ENCODE results near the gene GPR158. TPM values are rescaled to one million over a fixed set of nuclear protein-coding genes. Genes with fewer than 3 reads are reported as not detected.

GPR158 gene
- polyA plus RNA-seq, 4 donors = 0.27 to 0.35 (median 0.29) TPM

DNA sequence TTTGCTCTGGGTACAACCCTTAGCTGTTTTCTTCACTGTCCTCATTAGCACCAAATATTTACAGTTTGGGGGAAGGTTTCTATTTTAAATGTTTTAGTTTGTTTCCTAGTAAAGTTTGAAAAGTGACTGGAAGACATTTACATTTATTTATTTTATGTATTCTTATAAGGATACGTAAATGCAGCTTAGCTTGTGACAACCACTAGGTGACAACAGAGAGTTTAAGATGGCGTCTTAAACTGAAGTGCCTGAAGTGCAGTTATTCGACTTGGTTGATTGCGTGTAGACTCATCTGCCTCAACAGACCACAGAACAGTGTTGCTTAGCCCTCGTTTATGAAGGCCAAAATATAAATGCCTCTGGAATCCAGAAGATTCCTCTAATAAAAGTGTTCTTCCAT, 381.1 kb downstream of the GPR158 start:
- no peak for DNase-seq (ENCODE audit: low read depth in 4 of 4, low spot score in 2 of 4)

DNA sequence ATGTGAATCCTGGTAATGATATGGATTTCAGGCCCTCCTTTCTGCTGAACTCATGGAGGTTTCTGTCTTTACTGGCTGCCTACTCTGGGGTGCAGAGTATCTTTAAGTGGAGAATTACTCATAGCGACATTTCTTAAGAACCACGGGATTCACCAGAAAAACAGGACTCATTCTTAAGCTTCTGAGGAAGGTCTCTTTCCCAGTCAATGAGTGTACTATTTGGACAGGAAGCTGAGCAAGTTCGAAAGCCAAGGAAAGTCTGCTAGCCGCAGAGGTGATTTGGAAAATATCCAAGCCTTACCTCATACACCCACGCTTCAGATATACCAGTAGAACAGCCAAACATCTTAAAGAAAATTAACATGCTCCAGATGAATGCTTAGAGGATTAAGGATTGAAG, 381.7 kb downstream of the GPR158 start:
- DNase-seq (ENCODE audit: low read depth in 4 of 4, low spot score in 2 of 4) = no peak

- no peak for DNase-seq (ENCODE audit: low read depth in 4 of 4, low spot score in 2 of 4)
These were observed 382.3 kb downstream of the GPR158 start for GRCh38 chr10:25557136-25557535.

GRCh38 chr10:25561758-25562157, 387.0 kb downstream of the GPR158 start:
- DNase-seq (ENCODE audit: low read depth in 4 of 4, low spot score in 2 of 4) = no peak

DNA sequence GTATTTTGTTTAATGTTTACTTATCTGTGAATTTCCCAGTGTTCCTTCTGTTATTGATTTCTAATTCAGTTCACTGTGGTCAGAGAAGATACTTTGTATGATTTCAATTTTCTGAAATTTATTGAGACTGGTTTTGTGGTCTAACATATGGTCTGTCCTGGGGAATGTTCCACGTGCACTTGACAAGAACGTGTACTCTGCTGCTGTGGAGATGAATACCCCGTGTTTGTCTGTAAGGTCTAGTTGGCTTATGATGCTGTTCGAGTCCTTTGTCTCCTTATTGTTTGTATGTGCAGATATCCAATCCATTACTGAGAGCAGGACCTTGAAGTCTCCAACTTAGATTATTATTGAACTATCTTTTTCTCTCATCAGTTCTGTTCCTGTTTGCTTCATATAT, 387.7 kb downstream of the GPR158 start:
- no peak for DNase-seq (ENCODE audit: low read depth in 4 of 4, low spot score in 2 of 4)

DNA sequence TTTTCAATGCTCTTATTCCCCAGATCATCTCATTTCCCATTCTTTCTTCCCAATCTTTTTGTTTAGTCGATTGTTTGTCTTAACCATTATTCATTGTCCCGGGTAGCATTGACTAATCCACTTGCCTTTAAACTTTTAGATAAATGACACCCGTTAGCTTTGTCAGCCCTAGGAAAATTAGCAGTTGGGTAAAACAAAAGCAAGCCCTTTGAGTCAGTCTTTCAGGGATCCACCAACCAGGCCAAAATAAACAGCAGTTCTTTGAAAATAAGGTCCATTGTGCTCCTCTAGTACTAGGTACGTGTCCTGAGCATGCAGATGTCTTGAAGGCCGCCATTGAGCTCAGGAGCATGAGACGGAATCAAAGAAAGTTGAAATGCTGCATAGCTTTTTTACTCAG, 389.6 kb downstream of the GPR158 start:
- DNase-seq (ENCODE audit: low read depth in 4 of 4, low spot score in 2 of 4) = no peak

DNA sequence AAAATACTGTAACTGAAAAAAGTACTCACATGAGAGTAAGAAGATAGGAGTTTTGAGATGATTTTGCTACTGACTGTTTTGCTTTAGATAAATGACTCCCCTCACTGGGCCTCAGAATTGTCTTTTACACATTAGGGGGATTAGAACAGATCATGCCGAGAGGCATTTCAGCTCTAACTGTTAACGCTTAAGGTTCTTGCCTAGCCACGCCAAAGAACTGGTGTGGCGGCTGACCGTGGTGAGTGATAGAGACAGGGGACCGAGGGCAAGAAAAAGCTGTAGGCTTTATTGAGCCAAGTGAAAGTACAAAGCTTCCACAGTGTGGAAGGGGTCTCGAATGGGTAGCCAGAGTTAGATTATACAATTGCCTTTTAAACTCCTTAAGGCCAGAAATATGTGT, 390.8 kb downstream of the GPR158 start:
- DNase-seq (ENCODE audit: low read depth in 4 of 4, low spot score in 2 of 4) = no peak

GRCh38 chr10:25573316-25573715, 398.5 kb downstream of the GPR158 start:
- DNase-seq (ENCODE audit: low read depth in 4 of 4, low spot score in 2 of 4) = no peak

GRCh38 chr10:25575343-25575742, 400.5 kb downstream of the GPR158 start:
- DNase-seq (ENCODE audit: low read depth in 4 of 4, low spot score in 2 of 4) = no peak

GRCh38 chr10:25578061-25578460, 403.3 kb downstream of the GPR158 start:
- no peak for DNase-seq (ENCODE audit: low read depth in 4 of 4, low spot score in 2 of 4)

DNA sequence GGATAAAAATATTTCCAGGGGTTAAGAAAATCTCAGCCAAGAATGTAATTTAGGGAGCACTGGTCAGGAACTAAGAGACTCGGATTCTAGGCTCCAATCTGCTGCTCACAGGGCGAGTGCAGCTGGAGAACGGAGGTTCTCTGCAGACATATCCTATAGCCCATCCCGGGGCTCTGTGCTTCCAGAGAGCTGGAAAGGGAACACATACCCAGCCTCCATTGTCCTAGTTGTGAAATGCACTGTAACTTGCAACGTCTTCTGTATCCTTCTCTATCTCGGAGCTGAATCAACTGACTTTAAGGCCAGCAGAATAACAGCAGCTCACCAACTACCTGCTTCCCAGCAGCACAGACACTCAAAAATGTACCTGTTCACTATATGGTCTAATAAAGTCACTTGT, 408.2 kb downstream of the GPR158 start:
- no peak for DNase-seq (ENCODE audit: low read depth in 4 of 4, low spot score in 2 of 4)

GRCh38 chr10:25600651-25601050, 425.9 kb downstream of the GPR158 start:
- no peak for DNase-seq (ENCODE audit: low read depth in 4 of 4, low spot score in 2 of 4)

DNA sequence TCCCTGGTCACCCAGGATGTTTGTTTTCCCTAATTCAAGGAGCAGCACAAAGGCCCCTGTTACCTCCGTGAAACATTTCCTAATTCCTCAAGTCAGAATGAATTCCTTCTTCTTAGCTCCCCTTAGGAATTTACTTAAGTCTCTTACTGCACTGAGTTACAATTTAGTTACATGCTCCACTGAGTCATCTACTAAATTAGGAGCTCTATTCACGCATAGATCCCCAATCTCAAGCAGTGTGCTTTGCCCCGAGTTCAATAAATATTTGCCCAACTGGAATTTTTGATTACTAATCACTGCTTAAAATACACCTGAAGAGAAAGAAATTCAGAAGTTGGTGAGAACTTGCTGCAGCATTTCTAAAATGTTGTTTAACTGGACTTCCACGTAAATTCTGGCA, 429.8 kb downstream of the GPR158 start:
- no peak for DNase-seq (ENCODE audit: low read depth in 4 of 4, low spot score in 2 of 4)

GRCh38 chr10:25614652-25615051, 439.9 kb downstream of the GPR158 start:
- no peak for DNase-seq (ENCODE audit: low read depth in 4 of 4, low spot score in 2 of 4)

- DNase-seq (ENCODE audit: low read depth in 4 of 4, low spot score in 2 of 4) = no peak
These were observed 441.1 kb downstream of the GPR158 start for GRCh38 chr10:25615926-25616325.

- no peak for DNase-seq (ENCODE audit: low read depth in 4 of 4, low spot score in 2 of 4)
These were observed 442.2 kb downstream of the GPR158 start for GRCh38 chr10:25616903-25617592.

DNA sequence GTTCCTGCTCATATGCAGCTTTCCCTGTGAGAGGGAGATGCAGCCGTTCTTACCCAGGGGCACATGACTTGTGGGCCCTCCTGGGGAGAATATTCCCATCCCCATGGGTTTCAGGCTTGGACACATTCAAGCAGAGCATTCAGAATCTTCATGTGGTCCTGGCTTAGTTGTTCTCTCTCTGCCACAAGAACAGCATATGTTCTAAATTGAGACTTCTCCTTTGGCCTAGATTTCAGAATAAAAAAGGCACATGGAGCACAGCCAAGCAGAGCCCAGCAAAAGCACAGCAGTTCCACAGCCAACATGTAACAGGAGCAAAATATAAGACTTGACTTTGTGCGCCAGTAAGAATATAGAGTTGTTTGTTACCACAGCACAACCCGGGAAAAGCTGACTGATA, 452.8 kb downstream of the GPR158 start:
- no peak for DNase-seq (ENCODE audit: low read depth in 4 of 4, low spot score in 2 of 4)

GRCh38 chr10:25629333-25629732, 454.5 kb downstream of the GPR158 start:
- DNase-seq (ENCODE audit: low read depth in 4 of 4, low spot score in 2 of 4) = no peak

DNA sequence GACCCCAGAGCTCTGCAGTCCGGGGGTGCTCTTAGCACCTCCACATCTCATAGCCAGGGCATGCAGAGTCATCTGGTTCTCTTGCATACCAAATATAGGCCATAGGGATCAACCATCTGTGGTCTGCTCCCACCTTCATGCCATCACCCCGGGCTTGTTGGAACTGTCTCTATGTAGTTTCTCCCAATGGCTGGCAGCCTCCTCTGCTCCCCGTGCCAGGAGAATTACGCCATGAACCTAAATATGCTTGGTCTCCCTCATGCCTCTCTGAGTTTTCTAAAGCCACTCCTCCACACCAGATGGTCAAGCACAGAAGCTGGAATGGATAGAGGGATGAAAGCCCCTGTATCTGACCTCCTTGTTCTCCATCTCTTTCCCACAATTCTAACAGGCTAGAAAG, 456.7 kb downstream of the GPR158 start:
- no peak for DNase-seq (ENCODE audit: low read depth in 4 of 4, low spot score in 2 of 4)

DNA sequence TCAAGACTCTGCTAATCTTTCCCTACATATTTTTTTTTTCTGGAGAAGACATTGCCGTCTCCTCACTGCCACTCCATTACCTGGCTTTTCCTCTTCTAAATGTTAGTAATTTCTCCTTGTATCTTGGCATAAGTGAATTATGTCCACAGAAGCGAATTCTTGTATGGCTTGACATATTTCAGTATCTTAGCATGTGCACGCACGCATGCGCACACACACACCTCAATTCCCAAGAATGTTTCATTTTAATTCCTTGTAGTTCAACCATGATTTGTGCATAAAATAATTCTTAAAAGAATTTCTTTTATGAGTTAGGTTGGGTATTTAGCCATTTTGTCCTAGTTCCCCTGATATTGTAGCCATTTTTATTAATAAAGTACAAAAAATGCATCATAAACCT, 458.0 kb downstream of the GPR158 start:
- DNase-seq (ENCODE audit: low read depth in 4 of 4, low spot score in 2 of 4) = no peak

DNA sequence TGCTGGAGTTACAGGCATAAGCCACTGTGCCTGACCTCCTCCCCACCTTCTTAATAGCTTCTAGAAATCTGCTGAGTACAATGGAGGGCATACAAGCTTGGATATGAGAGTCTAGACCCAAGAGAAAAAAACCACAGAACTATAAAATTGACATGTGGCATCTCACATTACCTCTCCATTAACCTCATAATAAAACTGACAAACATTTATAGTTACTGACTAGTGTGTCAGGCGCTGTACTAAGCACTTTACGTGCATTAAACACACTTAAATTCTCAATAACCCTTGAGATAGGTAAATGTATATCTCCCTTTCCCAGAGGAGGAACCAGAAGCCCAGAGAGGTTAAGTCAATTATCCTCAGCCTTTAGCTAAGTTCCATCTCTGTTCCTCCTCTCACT, 458.7 kb downstream of the GPR158 start:
- no peak for DNase-seq (ENCODE audit: low read depth in 4 of 4, low spot score in 2 of 4)

DNA sequence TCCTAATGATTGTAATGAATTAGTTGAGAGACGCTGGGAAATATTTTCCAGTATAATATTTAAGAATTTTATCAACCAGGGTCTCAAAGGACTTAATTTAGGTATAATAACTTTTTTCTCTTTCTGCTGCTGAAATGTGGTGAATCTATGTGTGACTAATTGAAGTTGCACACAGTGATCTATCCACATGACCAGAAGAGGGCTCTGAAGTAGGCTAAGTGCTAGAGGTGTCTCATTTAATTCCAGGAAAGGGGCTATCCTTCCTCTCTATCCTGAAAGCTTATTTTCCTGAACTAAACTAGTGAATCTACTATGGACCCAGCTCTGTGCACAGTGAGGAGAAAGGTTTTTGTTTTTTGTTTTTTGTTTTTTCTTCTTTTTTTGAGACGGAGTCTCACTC, 464.8 kb downstream of the GPR158 start:
- no peak for DNase-seq (ENCODE audit: low read depth in 4 of 4, low spot score in 2 of 4)

- DNase-seq (ENCODE audit: low read depth in 4 of 4, low spot score in 2 of 4) = no peak
These were observed 466.8 kb downstream of the GPR158 start for GRCh38 chr10:25641595-25641994.
